Testis (tissue), 3 donors: ENCODE measurements around the gene ASTL. TPM values are rescaled to one million over a fixed set of nuclear protein-coding genes. Genes with fewer than 3 reads are reported as not detected.

Source experiments
- DNase-seq: peaks from one replicate; pipeline ENCODE4 v3.0.0-alpha.2; 2019
- H3K27ac ChIP-seq, 2 donors: fragments of 200-600 bp; sonication (generic); one replicate each; pipeline ENCODE4 v1.5.1; 2019
- H3K27me3 ChIP-seq: fragments of 200-600 bp; sonication (generic); one replicate; pipeline ENCODE4 v1.5.1; 2019
- H3K36me3 ChIP-seq: fragments of 200-600 bp; sonication (generic); one replicate; pipeline ENCODE4 v1.5.1; 2017; ENCODE audit warnings: low read depth; ENCODE audit errors: missing control alignments
- H3K4me1 ChIP-seq: fragments of 200-600 bp; sonication (generic); one replicate; pipeline ENCODE4 v1.5.1; 2019
- H3K4me3 ChIP-seq, 2 donors: fragments of 200-600 bp; sonication (generic); one replicate each; pipeline ENCODE4 v1.5.1; 2017 to 2019
- H3K9me3 ChIP-seq: fragments of 200-600 bp; sonication (generic); one replicate; pipeline ENCODE4 v1.5.1; 2017
- POLR2A ChIP-seq: fragments of 450-650 bp; IDR thresholded peaks from one replicate; pipeline ENCODE4 v1.6.1; 2017; ENCODE audit warnings: antibody characterized with exemption, mild to moderate bottlenecking, moderate library complexity
- WGBS, 2 donors: methylation state at CpG; one replicate each; pipeline ENCODE4 v1.1.5; 2018; 5-methylcytosine and 5-hydroxymethylcytosine counted together
- intact Hi-C: fragments of 100-400 bp; cut with DNase I; formaldehyde crosslinking; loops from one replicate; pipeline ENCODE4 v1.15.1; 2023; ENCODE audit warnings: low total_unique reads
- polyA plus RNA-seq: library from polyadenylated mRNA; stranded (reverse); fragments of 350-450 nt; fragmentation: Illumina TruSeq; extraction: RNeasy Lipid Tissue Mini Kit (QIAGEN cat#74804); gene quantifications from one replicate; pipeline ENCODE4 v1.2.3, GENCODE V29; 2014; ENCODE audit warnings: low read depth, low replicate concordance; ENCODE audit not compliant: insufficient read depth
- total RNA-seq, 2 donors: library from RNA; depleted of rRNA; stranded (reverse); fragments of >200 nt; gene quantifications; one replicate each; pipeline ENCODE4 v1.2.3, GENCODE V29; 2016
- TF ChIP-seq, protein P1 (sequence below), 3 experiments: fragments of 450-650 bp in 2 of 3; fragments of 200-600 bp in 1 of 3; sonication (generic) in 1 of 3; IDR thresholded peaks; one replicate each; pipeline ENCODE4 v1.5.1; 2016 to 2019; ENCODE audit warnings: antibody characterized with exemption in 3 of 3, mild to moderate bottlenecking in 2 of 3, moderate library complexity in 1 of 3

ASTL gene
- total and polyA plus RNA-seq, 3 donors from 2014 or later: 0.58 to 1.6 (median 0.87) TPM

DNA sequence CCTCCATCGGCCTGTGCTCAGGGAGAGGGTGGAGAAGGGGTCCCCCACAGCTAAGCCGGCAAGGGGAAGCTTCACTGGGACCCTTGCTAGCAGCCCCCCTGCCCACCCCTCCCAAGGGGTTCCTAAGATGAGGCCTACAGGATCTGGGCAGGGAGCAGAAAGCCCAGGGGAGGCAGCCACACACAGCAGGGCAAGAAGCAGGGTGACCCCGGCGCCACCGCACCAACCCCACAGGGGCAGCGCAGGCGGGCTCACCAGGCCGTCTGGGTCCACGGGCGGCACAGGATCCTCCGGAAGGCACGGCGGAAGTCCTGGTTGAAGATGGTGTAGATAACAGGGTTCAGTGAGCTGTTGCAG is 23.8 kb downstream of the ASTL start:
- no peak for DNase-seq
- H3K36me3 ChIP-seq: no peaks in the 10 kb centered on the region
- H3K4me1 ChIP-seq: peaks cover 7% of the 10 kb centered on the region
- peak overlapping the region in 1 of 2 donors; percentile 3 for H3K27ac ChIP-seq
- no peak overlapping the region for H3K4me3 ChIP-seq
- H3K9me3 ChIP-seq: no peaks in the 10 kb centered on the region
- no peaks in the 10 kb centered on the region for H3K27me3 ChIP-seq
- intact Hi-C loops: no loop called here
- WGBS, 2 donors: 74% methylated on average over 13 of the region's 13 CpGs; no CpG with 5 or more reads in 1 of the 2 donors
- TF ChIP-seq POLR2A: no peak
- TF ChIP-seq, protein P1, sequence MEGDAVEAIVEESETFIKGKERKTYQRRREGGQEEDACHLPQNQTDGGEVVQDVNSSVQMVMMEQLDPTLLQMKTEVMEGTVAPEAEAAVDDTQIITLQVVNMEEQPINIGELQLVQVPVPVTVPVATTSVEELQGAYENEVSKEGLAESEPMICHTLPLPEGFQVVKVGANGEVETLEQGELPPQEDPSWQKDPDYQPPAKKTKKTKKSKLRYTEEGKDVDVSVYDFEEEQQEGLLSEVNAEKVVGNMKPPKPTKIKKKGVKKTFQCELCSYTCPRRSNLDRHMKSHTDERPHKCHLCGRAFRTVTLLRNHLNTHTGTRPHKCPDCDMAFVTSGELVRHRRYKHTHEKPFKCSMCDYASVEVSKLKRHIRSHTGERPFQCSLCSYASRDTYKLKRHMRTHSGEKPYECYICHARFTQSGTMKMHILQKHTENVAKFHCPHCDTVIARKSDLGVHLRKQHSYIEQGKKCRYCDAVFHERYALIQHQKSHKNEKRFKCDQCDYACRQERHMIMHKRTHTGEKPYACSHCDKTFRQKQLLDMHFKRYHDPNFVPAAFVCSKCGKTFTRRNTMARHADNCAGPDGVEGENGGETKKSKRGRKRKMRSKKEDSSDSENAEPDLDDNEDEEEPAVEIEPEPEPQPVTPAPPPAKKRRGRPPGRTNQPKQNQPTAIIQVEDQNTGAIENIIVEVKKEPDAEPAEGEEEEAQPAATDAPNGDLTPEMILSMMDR (IDR thresholded peaks at IDR 0.05): no peak

DNA sequence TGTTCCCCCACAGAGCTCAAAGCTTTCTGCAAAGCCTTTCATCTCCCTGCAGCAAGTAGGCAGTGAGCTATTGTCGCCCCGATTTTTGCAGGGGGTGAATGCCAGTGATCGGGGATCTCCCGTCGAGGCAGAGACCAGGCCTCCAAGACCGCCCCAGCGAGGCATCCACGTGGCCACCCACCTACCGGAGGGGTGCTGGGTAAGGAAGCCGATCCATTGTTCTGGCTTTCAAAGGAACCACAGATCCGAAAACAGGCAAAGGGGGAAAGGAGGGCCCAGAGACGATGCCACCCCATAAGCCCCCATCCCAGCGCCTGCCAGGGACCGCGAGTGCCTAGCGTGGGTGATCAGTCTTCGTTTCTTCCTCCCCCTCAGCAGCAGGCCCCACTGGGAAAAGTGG is 24.4 kb downstream of the ASTL start:
- H3K4me1 ChIP-seq: peaks cover 13% of the 10 kb centered on the region
- H3K27me3 ChIP-seq: no peaks in the 10 kb centered on the region
- intact Hi-C loops: no loop called here
- no peak for TF ChIP-seq POLR2A
- TF ChIP-seq, protein P1 (IDR thresholded peaks at IDR 0.05): no peak
- peak overlapping the region in 1 of 2 donors; percentile 3 for H3K27ac ChIP-seq
- H3K9me3 ChIP-seq: no peaks in the 10 kb centered on the region
- WGBS, 2 donors: 73 to 78% methylated on average over 10 to 17 of the region's 17 CpGs
- H3K36me3 ChIP-seq: no peaks in the 10 kb centered on the region
- no peak for DNase-seq
- H3K4me3 ChIP-seq: no peak overlapping the region

DNA sequence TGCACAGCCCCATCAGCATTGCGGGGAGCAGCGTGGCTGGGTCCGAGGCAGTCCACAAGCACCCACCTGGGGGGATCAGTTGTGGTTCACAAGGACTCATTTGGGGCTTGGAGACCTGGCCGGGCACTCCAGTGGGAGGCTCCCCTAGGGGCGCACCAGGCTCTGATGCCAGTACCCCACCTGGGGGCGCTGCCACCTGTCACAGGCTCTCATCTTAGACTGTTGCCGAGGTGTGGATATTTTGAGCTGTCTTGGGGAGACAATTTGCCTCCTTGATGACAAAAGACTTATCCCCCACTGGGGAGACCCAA is 25.0 kb downstream of the ASTL start:
- Histone ChIP-seq H3K27ac (no peak overlapping the region), H3K9me3 (no peaks in the 10 kb centered on the region), H3K36me3 (no peaks in the 10 kb centered on the region), H3K4me3 (no peak overlapping the region), H3K27me3 (no peaks in the 10 kb centered on the region), H3K4me1 (peaks cover 19% of the 10 kb centered on the region)
- TF ChIP-seq POLR2A: no peak
- TF ChIP-seq, protein P1 (IDR thresholded peaks at IDR 0.05): no peak
- no peak for DNase-seq
- intact Hi-C loops: no loop called here
- 93 to 97% methylated on average over 6 to 7 of the region's 7 CpGs for WGBS, 2 donors

DNA sequence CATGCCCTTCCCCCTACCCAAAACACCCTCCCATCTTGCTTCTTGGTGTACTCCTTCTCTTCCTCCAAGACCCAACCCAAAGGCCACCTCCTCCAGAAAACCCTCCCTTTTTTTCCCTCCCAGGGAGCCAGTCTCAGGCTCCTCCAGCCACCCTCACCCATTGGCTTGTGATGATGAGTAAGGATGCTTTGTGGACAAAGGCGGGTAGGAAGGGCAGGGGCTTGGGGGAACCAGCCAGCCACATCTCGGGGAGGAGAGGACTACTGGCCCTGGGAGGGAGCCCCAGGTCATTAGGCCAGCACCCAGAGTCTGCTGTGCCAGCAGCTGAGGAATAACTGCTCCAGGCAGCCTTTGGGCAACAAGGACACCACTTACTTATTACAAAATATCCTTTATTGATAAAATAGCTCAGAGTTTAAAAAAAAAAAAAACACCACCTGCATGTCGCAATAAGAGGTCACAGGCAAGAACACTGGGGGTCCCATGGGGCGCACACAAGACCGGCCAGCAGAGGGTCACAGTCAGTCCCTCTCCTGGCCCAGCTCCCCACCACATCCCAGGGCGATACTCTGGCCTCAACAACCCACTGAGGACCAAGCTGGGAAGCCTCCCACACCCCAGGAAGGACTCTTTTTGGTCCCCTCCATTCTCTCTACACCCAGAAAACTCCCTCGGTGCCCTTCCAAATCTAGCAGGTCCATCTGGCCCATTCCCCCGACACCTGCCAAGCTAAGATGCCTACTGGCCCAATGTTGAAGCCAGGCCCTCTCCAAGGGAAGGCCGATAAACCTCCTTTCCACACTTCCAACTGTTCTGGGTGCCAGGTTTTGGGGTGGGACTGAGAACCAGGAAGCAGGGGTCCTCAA is 25.6 kb downstream of the ASTL start:
- H3K9me3 ChIP-seq: no peaks in the 10 kb centered on the region
- no peaks in the 10 kb centered on the region for H3K36me3 ChIP-seq
- H3K27me3 ChIP-seq: no peaks in the 10 kb centered on the region
- no peak for DNase-seq
- WGBS, 2 donors: 88 to 98% methylated on average over 9 of the region's 9 CpGs
- intact Hi-C loops: no loop called here
- peaks cover 24% of the 10 kb centered on the region for H3K4me1 ChIP-seq
- no peak overlapping the region for H3K4me3 ChIP-seq
- TF ChIP-seq POLR2A: no peak
- TF ChIP-seq, protein P1 (IDR thresholded peaks at IDR 0.05): no peak
- no peak overlapping the region for H3K27ac ChIP-seq
